ENCODE data around the gene GABBR2. TPM values are rescaled to one million over a fixed set of nuclear protein-coding genes. Genes with fewer than 3 reads are reported as not detected.

The GABBR2 gene
- polyA plus RNA-seq, 1 of the 3 experiments (the other 2 are of a cell fraction), result not detected

DNA sequence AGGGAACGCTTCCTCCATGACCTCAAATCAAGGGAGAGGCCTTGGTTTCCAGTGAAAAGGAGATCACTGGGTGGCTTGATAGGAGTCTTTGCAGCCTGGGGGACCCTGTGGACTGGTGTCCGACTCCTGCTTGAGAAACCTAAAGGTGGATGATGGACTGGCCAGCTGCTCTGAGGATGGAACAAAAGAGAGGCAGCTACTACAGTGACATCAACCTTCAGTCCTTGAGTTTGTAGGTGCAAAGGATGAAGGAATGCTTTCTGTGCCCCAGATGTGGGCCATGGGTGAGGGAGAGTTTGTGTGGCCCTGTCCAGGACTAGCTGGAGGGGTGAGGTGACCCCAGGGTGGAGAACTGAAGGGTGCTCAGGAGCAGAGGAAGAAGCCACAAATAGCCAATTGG is 338.8 kb downstream of the GABBR2 start:
- H4K20me1 ChIP-seq (ENCODE audit: insufficient read depth), result no peaks in the 10 kb centered on the region
- no peak overlapping the region for H2AFZ ChIP-seq (ENCODE audit: low read depth)
- 25% methylated on average over 2 of the region's 2 CpGs for WGBS (ENCODE audit: low lambda C conversion rate)
- no peak for TF ChIP-seq MAX (IDR thresholded peaks at IDR 0.05; ENCODE audit: low read depth)
- TF ChIP-seq, protein P1, sequence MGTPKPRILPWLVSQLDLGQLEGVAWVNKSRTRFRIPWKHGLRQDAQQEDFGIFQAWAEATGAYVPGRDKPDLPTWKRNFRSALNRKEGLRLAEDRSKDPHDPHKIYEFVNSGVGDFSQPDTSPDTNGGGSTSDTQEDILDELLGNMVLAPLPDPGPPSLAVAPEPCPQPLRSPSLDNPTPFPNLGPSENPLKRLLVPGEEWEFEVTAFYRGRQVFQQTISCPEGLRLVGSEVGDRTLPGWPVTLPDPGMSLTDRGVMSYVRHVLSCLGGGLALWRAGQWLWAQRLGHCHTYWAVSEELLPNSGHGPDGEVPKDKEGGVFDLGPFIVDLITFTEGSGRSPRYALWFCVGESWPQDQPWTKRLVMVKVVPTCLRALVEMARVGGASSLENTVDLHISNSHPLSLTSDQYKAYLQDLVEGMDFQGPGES (IDR thresholded peaks at IDR 0.05; ENCODE audit: low read depth, low read length), result no peak
- no peak for TF ChIP-seq NFIC (IDR thresholded peaks at IDR 0.05; ENCODE audit: borderline replicate concordance)
- no peak for TF ChIP-seq PBX3 (IDR thresholded peaks at IDR 0.05)
- TF ChIP-seq GATA2 (CRISPR knock-in tag; IDR thresholded peaks at IDR 0.05), result no peak
- no peak for TF ChIP-seq SMC3 (IDR thresholded peaks at IDR 0.05; ENCODE audit: low read depth, low read length)
- no peak for TF ChIP-seq FOXM1 (IDR thresholded peaks at IDR 0.05; ENCODE audit: low read depth)
- TF ChIP-seq YY1 (IDR thresholded peaks at IDR 0.05; ENCODE audit: low read depth), result no peak
- no peak for TF ChIP-seq MXI1 (IDR thresholded peaks at IDR 0.05; ENCODE audit: low read depth, low read length)
- ChIA-PET POLR2A (no interaction called here), CTCF (interaction anchor here (0.8 to 1.3 kb wide), 3 partner anchors 54 to 406 kb away, joined by 3 to 4 read pairs (median 3); no protein-coding TSS in a partner anchor)
- no peaks in the 10 kb centered on the region for H3K27me3 ChIP-seq (ENCODE audit: insufficient read depth)
- no peak overlapping the region for H3K9ac ChIP-seq
- H3K9me3 ChIP-seq, result no peaks in the 10 kb centered on the region
- no peak for DNase-seq
- H3K9me2 ChIP-seq, result no peaks in the 10 kb centered on the region
- H3K36me3 ChIP-seq (replicated peaks in 1 of 2; ENCODE audit: control insufficient read depth in 1 of 2, insufficient read depth in 2 of 2, low read length in 1 of 2), result no peaks in the 10 kb centered on the region
- peaks cover 3 to 6% of the 10 kb centered on the region in 2 experiments; a peak in 2 of 4 replicates for H3K4me1 ChIP-seq (ENCODE audit: control insufficient read depth in 1 of 2, insufficient read depth in 2 of 2, low read depth in 1 of 2, low read length in 1 of 2)
- peaks cover 12% of the 10 kb centered on the region for H3F3A ChIP-seq (replicated peaks; ENCODE audit: insufficient read depth)
- no peak overlapping the region for H3K27ac ChIP-seq (ENCODE audit: low read depth in 2 of 2, low read length in 1 of 2)
- no peak overlapping the region for H3K4me3 ChIP-seq (ENCODE audit: low read depth in 2 of 2, low read length in 1 of 2)
- no peaks in the 10 kb centered on the region for H3K79me2 ChIP-seq (ENCODE audit: insufficient read depth)
- H3K4me2 ChIP-seq, result no peak overlapping the region

- no peak overlapping the region for H3K4me3 ChIP-seq (ENCODE audit: low read depth in 2 of 2, low read length in 1 of 2)
- no peak overlapping the region for H3K27ac ChIP-seq (ENCODE audit: low read depth in 2 of 2, low read length in 1 of 2)
- ChIA-PET CTCF (interaction anchor here (1.0 kb wide), 1 partner anchor 153 kb away, joined by 3 read pairs; no protein-coding TSS in a partner anchor), POLR2A (no interaction called here)
- H3K36me3 ChIP-seq (replicated peaks in 1 of 2; ENCODE audit: control insufficient read depth in 1 of 2, insufficient read depth in 2 of 2, low read length in 1 of 2), result no peaks in the 10 kb centered on the region
- H4K20me1 ChIP-seq (ENCODE audit: insufficient read depth), result no peaks in the 10 kb centered on the region
- H3K4me2 ChIP-seq, result no peak overlapping the region
- peaks cover 2 to 6% of the 10 kb centered on the region in 2 experiments; a peak in 2 of 4 replicates for H3K4me1 ChIP-seq (ENCODE audit: control insufficient read depth in 1 of 2, insufficient read depth in 2 of 2, low read depth in 1 of 2, low read length in 1 of 2)
- H3K9ac ChIP-seq, result no peak overlapping the region
- 14% methylated on average over 2 of the region's 2 CpGs for WGBS (ENCODE audit: low lambda C conversion rate)
- no peaks in the 10 kb centered on the region for H3K27me3 ChIP-seq (ENCODE audit: insufficient read depth)
- DNase-seq, result no peak
- TF ChIP-seq RCOR1 (IDR thresholded peaks at IDR 0.05; ENCODE audit: low read length) (no peak), FOSL2 (IDR thresholded peaks at IDR 0.05; ENCODE audit: borderline replicate concordance, low read depth) (no peak), MEF2A (IDR thresholded peaks at IDR 0.05; ENCODE audit: borderline replicate concordance, low read depth) (no peak), MAX (IDR thresholded peaks at IDR 0.05; ENCODE audit: low read depth) (no peak), TAF1 (IDR thresholded peaks at IDR 0.05; ENCODE audit: borderline replicate concordance, low read depth, low read length) (no peak), FOXM1 (IDR thresholded peaks at IDR 0.05; ENCODE audit: low read depth) (no peak), SIN3A (IDR thresholded peaks at IDR 0.05; ENCODE audit: borderline replicate concordance, low read depth, low read length) (no peak), PBX3 (IDR thresholded peaks at IDR 0.05) (no peak), POLR2AphosphoS5 (IDR thresholded peaks at IDR 0.05; ENCODE audit: low read depth, low read length) (no peak), RXRA (IDR thresholded peaks at IDR 0.05; ENCODE audit: borderline replicate concordance, low read depth) (no peak)
- H3F3A ChIP-seq (replicated peaks; ENCODE audit: insufficient read depth), result peaks cover 9% of the 10 kb centered on the region
- H3K9me2 ChIP-seq, result no peaks in the 10 kb centered on the region
- no peaks in the 10 kb centered on the region for H3K79me2 ChIP-seq (ENCODE audit: insufficient read depth)
- no peaks in the 10 kb centered on the region for H3K9me3 ChIP-seq
- H2AFZ ChIP-seq (ENCODE audit: low read depth), result no peak overlapping the region
Measured at GRCh38 chr9:98369471-98369870, 339.3 kb downstream of the GABBR2 start.
